H1 (cell line): ENCODE results near the gene SH2D1A.

Source experiments
- ASH2L ChIP-seq: fragments of 200-600, 300-600 bp; sonication (generic); IDR thresholded peaks from one replicate; pipeline ENCODE4 v1.7.1; 2017; ENCODE audit warnings: low read length
- CBX5 ChIP-seq: fragments of 300-800, 300-1000 bp; sonication (generic); IDR thresholded peaks from 2 replicates; pipeline ENCODE4 v1.7.1; 2016; ENCODE audit warnings: antibody characterized with exemption, low read length, low read depth
- CTCF ChIP-seq, 3 experiments: IDR thresholded peaks; 1 replicate in 2 of 3; 2 replicates in 1 of 3; pipeline versions ENCODE4 v1.5.1 to v1.6.1; 2011; ENCODE audit warnings: low read length in 3 of 3, mild to moderate bottlenecking in 3 of 3, inconsistent platforms in 2 of 3, low read depth in 1 of 3, moderate library complexity in 1 of 3; ENCODE audit not compliant: insufficient read depth in 1 of 3; ENCODE audit errors: control extremely low read depth in 1 of 3
- MAX ChIP-seq: IDR thresholded peaks from 2 replicates; pipeline ENCODE4 v1.6.1; 2012; ENCODE audit warnings: inconsistent platforms
- RAD21 ChIP-seq, 2 experiments: IDR thresholded peaks in 1 of 2; conservative IDR thresholded peaks in 1 of 2; 2 replicates each; pipeline ENCODE4 v1.6.1; 2011; ENCODE audit warnings: low read depth in 2 of 2, low read length in 2 of 2, improper control_type of control experiment in 1 of 2, inconsistent platforms in 1 of 2, mild to moderate bottlenecking in 1 of 2, moderate library complexity in 1 of 2
- RBBP5 ChIP-seq: IDR thresholded peaks from 2 replicates; pipeline ENCODE4 v1.7.1; 2012; ENCODE audit warnings: low read depth, mild to moderate bottlenecking, inconsistent platforms, low read length, moderate library complexity, borderline replicate concordance
- TAF1 ChIP-seq: IDR thresholded peaks from 2 replicates; pipeline ENCODE4 v1.6.1; 2011; ENCODE audit warnings: mild to moderate bottlenecking, low read depth, low read length

- TF ChIP-seq RBBP5 (no peak), RAD21 (IDR thresholded peaks at IDR 0.05 in 1 of 2, conservative IDR thresholded peaks at IDR 0.05 in 1 of 2; ENCODE audit: low read depth in 2 of 2, low read length in 2 of 2) (no peak), CBX5 (no peak), ASH2L (no peak), TAF1 (no peak), MAX (no peak), CTCF (IDR thresholded peaks at IDR 0.05; ENCODE audit: control extremely low read depth in 1 of 3, insufficient read depth in 1 of 3, low read depth in 1 of 3, low read length in 3 of 3) (no peak)
These were observed 68.9 kb downstream of the SH2D1A start for GRCh38 chrX:124415115-124415800.
